ENCODE results near the gene SYTL3. TPM values are rescaled to one million over a fixed set of nuclear protein-coding genes. Genes with fewer than 3 reads are reported as not detected.

Gene SYTL3
- total and polyA plus RNA-seq, 9 of the 15 experiments (the other 6 are each of a cell fraction or from before 2014, with no cell fraction given): 0.04 to 0.46 (median 0.17) TPM; not detected in 1

GRCh38 chr6:158697811-158698210 lies 48.0 kb downstream of the SYTL3 start:
- POLR2A ChIA-PET: interaction anchor here (0.7 to 1.3 kb wide), 4 partner anchors 26 to 382 kb away, joined by 3 read pairs; no protein-coding TSS in a partner anchor
- ATAC-seq: no peak
- Histone ChIP-seq H4K20me1 (replicated peaks; ENCODE audit: control insufficient read depth, insufficient read depth, low read length) (no peaks in the 10 kb centered on the region), H3K4me1 (replicated peaks in 1 of 2; ENCODE audit: control insufficient read depth in 2 of 2, insufficient read depth in 2 of 2, low read length in 2 of 2) (no peaks in the 10 kb centered on the region; a peak in 1 of 5 replicates), H3K9me3 (replicated peaks; ENCODE audit: control insufficient read depth, insufficient read depth, low read depth, low read length) (no peaks in the 10 kb centered on the region), H3K4me3 (no peak overlapping the region), H3K79me2 (ENCODE audit: control insufficient read depth, insufficient read depth, low read length) (no peaks in the 10 kb centered on the region), H3K4me2 (ENCODE audit: insufficient read depth, low read length) (no peak overlapping the region), H3K27me3 (ENCODE audit: control insufficient read depth in 2 of 2, insufficient read depth in 2 of 2, low read length in 2 of 2) (peaks cover 8 to 35% of the 10 kb centered on the region in 2 experiments; a peak in 4 of 5 replicates), H3K36me3 (ENCODE audit: control insufficient read depth, insufficient read depth, low read length) (no peaks in the 10 kb centered on the region), H3K27ac (ENCODE audit: extremely low read depth, low read depth, low read length) (no peak overlapping the region), H3K9ac (ENCODE audit: insufficient read depth in 1 of 2, low read depth in 2 of 2, low read length in 2 of 2) (no peak overlapping the region), H3K9me1 (ENCODE audit: control insufficient read depth, insufficient read depth, low read length) (no peaks in the 10 kb centered on the region), H2AFZ (ENCODE audit: low read depth, low read length) (no peak overlapping the region)
- CTCF ChIA-PET (ENCODE audit: low intra/inter-chr PET ratio): no interaction called here
- in situ Hi-C loops (cut with MboI) (loop anchor here (25.0 kb wide), 1 partner anchor 414 kb away; no protein-coding TSS in a partner anchor), intact Hi-C loops (cut with micrococcal nuclease) (no loop called here)
- TF ChIP-seq MIER1 (IDR thresholded peaks at IDR 0.05; ENCODE audit: low read depth) (no peak), JUND (IDR thresholded peaks at IDR 0.05; ENCODE audit: borderline replicate concordance, low read depth, low read length) (no peak), JUND (tag; IDR thresholded peaks at IDR 0.05; ENCODE audit: borderline replicate concordance, low read depth, low read length) (no peak)
- FAIRE-seq: no peak
- WGBS (ENCODE audit: insufficient coverage, low coverage, missing lambda C conversion rate): 0% methylated on average over 2 of the region's 2 CpGs
- no peak for DNase-seq (ENCODE audit: extremely low read depth in 1 of 4, low spot score in 3 of 4)
- BruUV-seq (replicated peaks): no TSS peak

DNA sequence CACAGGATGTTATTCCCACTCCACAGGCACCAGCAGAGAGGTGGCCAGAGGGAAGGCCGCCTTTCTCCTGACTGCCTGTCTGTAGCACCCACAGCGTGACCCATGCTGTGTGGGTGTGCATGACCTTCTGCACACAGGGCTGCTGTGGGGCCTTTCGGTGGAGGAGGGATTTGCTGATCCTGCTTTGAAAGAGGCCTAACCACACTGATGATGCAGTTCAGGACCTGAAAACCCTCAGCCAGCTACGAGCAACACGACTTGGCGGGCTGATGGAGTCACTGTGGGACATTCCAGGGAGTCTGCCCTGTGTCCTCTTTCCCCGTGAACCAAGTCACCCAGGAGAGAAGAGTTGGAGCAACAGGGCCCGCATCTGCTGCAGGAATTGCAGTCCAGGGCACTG lies 49.1 kb downstream of the SYTL3 start:
- Histone ChIP-seq H2AFZ (ENCODE audit: low read depth, low read length) (no peak overlapping the region), H3K79me2 (ENCODE audit: control insufficient read depth, insufficient read depth, low read length) (no peaks in the 10 kb centered on the region), H3K9me1 (ENCODE audit: control insufficient read depth, insufficient read depth, low read length) (no peaks in the 10 kb centered on the region), H3K9me3 (replicated peaks; ENCODE audit: control insufficient read depth, insufficient read depth, low read depth, low read length) (no peaks in the 10 kb centered on the region), H3K4me2 (ENCODE audit: insufficient read depth, low read length) (no peak overlapping the region), H3K4me3 (no peak overlapping the region), H4K20me1 (replicated peaks; ENCODE audit: control insufficient read depth, insufficient read depth, low read length) (no peaks in the 10 kb centered on the region), H3K36me3 (ENCODE audit: control insufficient read depth, insufficient read depth, low read length) (no peaks in the 10 kb centered on the region), H3K27me3 (ENCODE audit: control insufficient read depth in 2 of 2, insufficient read depth in 2 of 2, low read length in 2 of 2) (peaks cover 8 to 35% of the 10 kb centered on the region in 2 experiments; a peak in 4 of 5 replicates), H3K27ac (ENCODE audit: extremely low read depth, low read depth, low read length) (no peak overlapping the region), H3K4me1 (replicated peaks in 1 of 2; ENCODE audit: control insufficient read depth in 2 of 2, insufficient read depth in 2 of 2, low read length in 2 of 2) (peaks cover 1 to 6% of the 10 kb centered on the region in 2 experiments; a peak in 3 of 5 replicates), H3K9ac (ENCODE audit: insufficient read depth in 1 of 2, low read depth in 2 of 2, low read length in 2 of 2) (peak overlapping the region in 1 of 2 experiments; percentile 65; a peak in 1 of 4 replicates)
- no TSS peak for BruUV-seq (replicated peaks)
- FAIRE-seq: no peak
- WGBS (ENCODE audit: insufficient coverage, low coverage, missing lambda C conversion rate): 6% methylated on average over 8 of the region's 8 CpGs
- no peak; the same call in 1 of the 3 replicates for ATAC-seq
- intact Hi-C loops (cut with micrococcal nuclease) (no loop called here), in situ Hi-C loops (cut with MboI) (loop anchor here (25.0 kb wide), 1 partner anchor 413 kb away; no protein-coding TSS in a partner anchor)
- DNase-seq (ENCODE audit: extremely low read depth in 1 of 4, low spot score in 3 of 4): no peak
- TF ChIP-seq POLR2A (conservative IDR thresholded peaks at IDR 0.05): no peak
- TF ChIP-seq SRSF3 (IDR thresholded peaks at IDR 0.05; ENCODE audit: insufficient read depth, low read length): no peak
- TF ChIP-seq ZNF274 (IDR thresholded peaks at IDR 0.05; ENCODE audit: borderline replicate concordance, low read depth, low read length): no peak
- TF ChIP-seq E2F6 (IDR thresholded peaks at IDR 0.05; ENCODE audit: borderline replicate concordance in 1 of 2, extremely low read depth in 1 of 2, insufficient read depth in 1 of 2, insufficient read length in 1 of 2, low read depth in 1 of 2, low read length in 1 of 2, poor library complexity in 1 of 2, severe bottlenecking in 1 of 2): no peak
- TF ChIP-seq NR3C1 (CRISPR knock-in tag; IDR thresholded peaks at IDR 0.05): no peak
- ChIA-PET POLR2A (no interaction called here), CTCF (ENCODE audit: low intra/inter-chr PET ratio) (no interaction called here)

Measured in K562 (cell line).